Urothelium cell line (cell line): ENCODE results near the gene MCCC1.
A peak's percentile ranks its signal among the peaks of the same experiment; 100 is the strongest.
"Not testable (repeated sequence)": the region's sequence is repeated elsewhere in the genome, so short reads cannot be mapped to it uniquely, and the experiment has no call there.

Source experiments
- DNase-seq: peaks from one replicate; pipeline ENCODE4 v3.0.0; 2011; ENCODE audit warnings: low spot score, mixed read lengths
- FAIRE-seq: peaks from 2 replicates; lab custom pipeline; 2011; peaks lifted over from hg19 to GRCh38; lab: Jason Lieb, UNC

The MCCC1 gene

GRCh38 chr3:183099026-183099837 is at the start of gene MCCC1:
MCCC1 (minus strand) TSS chr3:183099496; CDS start chr3:183099440, 56 bp downstream.
- DNase-seq (peak; percentile 99), FAIRE-seq (no peak)

GRCh38 chr3:183148056-183148455 is 48.8 kb upstream of the MCCC1 start:
- FAIRE-seq = no peak
- no peak for DNase-seq

GRCh38 chr3:183144363-183144762 is 45.1 kb upstream of the MCCC1 start:
- FAIRE-seq (no peak), DNase-seq (no peak)

- FAIRE-seq (no peak), DNase-seq (peak; percentile 38)
Observed at GRCh38 chr3:183142199-183142598, 42.9 kb upstream of the MCCC1 start.

- FAIRE-seq = no peak
- DNase-seq = no peak
Observed at GRCh38 chr3:183134844-183135243, 35.5 kb upstream of the MCCC1 start.

- FAIRE-seq (no peak), DNase-seq (no peak)
Observed at GRCh38 chr3:183132409-183132808, 33.1 kb upstream of the MCCC1 start.

- FAIRE-seq (no peak), DNase-seq (no peak)
Observed at GRCh38 chr3:183131735-183132134, 32.4 kb upstream of the MCCC1 start.

GRCh38 chr3:183131186-183131725 is 32.0 kb upstream of the MCCC1 start:
- no peak for DNase-seq
- FAIRE-seq = no peak

GRCh38 chr3:183129243-183129642 is 29.9 kb upstream of the MCCC1 start:
- FAIRE-seq = no peak

GRCh38 chr3:183128709-183129108 is 29.4 kb upstream of the MCCC1 start:
- no peak for FAIRE-seq
- DNase-seq = no peak

More at GRCh38 chr3:183129243-183129642, 29.9 kb upstream of the MCCC1 start:
- DNase-seq = no peak

- DNase-seq (no peak), FAIRE-seq (no peak)
Observed at GRCh38 chr3:183123891-183124290, 24.6 kb upstream of the MCCC1 start.

- FAIRE-seq (no peak), DNase-seq (peak; percentile 50)
Observed at GRCh38 chr3:183122257-183122932, 23.1 kb upstream of the MCCC1 start.

GRCh38 chr3:183120538-183121215 is 21.4 kb upstream of the MCCC1 start:
- FAIRE-seq (no peak), DNase-seq (no peak)

- no peak for FAIRE-seq
Observed at GRCh38 chr3:183117056-183117455, 17.8 kb upstream of the MCCC1 start.

GRCh38 chr3:183116025-183116614 is 16.8 kb upstream of the MCCC1 start:
- DNase-seq (no peak), FAIRE-seq (peak; percentile 66)

More at GRCh38 chr3:183117056-183117455, 17.8 kb upstream of the MCCC1 start:
- no peak for DNase-seq

- DNase-seq = no peak
Observed at GRCh38 chr3:183114384-183115178, 15.3 kb upstream of the MCCC1 start.

GRCh38 chr3:183109847-183110246 is 10.6 kb upstream of the MCCC1 start:
- not testable (repeated sequence) for FAIRE-seq

More at GRCh38 chr3:183114384-183115178, 15.3 kb upstream of the MCCC1 start:
- FAIRE-seq = no peak

GRCh38 chr3:183108470-183108869 is 9.2 kb upstream of the MCCC1 start:
- no peak for DNase-seq
- no peak for FAIRE-seq

More at GRCh38 chr3:183109847-183110246, 10.6 kb upstream of the MCCC1 start:
- not testable (repeated sequence) for DNase-seq

GRCh38 chr3:183108001-183108449 is 8.7 kb upstream of the MCCC1 start:
- FAIRE-seq = no peak
- no peak for DNase-seq

- DNase-seq, FAIRE-seq: not testable (repeated sequence)
Observed at GRCh38 chr3:183107372-183107771, 8.1 kb upstream of the MCCC1 start.
